HCT116 (cell line): ENCODE data around the gene TNFSF11. TPM values are rescaled to one million over a fixed set of nuclear protein-coding genes. Genes with fewer than 3 reads are reported as not detected.

ENCODE experiments used
- ATAC-seq: fragments of 200-7000 bp; cut with Tn5 transposase; 2 replicates; pipeline ENCODE4 v1.9.1; 2020; ENCODE audit warnings: mild to moderate bottlenecking, moderate library complexity
- BruUV-seq: library from RNA; stranded (reverse); fragments of 400-500 nt; replicated peaks from 2 replicates; lab custom pipeline; 2021; lab: Mats Ljungman, UMichigan
- CTCF ChIA-PET: fragments of 300-600 bp; sonication (Branson Sonifier 250); formaldehyde crosslinking; loops from one replicate; lab custom pipeline; 2021; ENCODE audit warnings: antibody characterized with exemption; lab: Charles Lee
- POLR2A ChIA-PET: fragments of 300-600, 350-600 bp; sonication (Branson Sonifier 250); formaldehyde crosslinking; loops from one replicate; lab custom pipeline; 2021; ENCODE audit warnings: antibody characterized with exemption; lab: Charles Lee
- RAD21 ChIA-PET, 2 experiments: fragments of 300-600 bp; sonication (Branson Sonifier 250); formaldehyde crosslinking; loops; one replicate each; lab custom pipeline; 2023; ENCODE audit warnings: low total read pairs in 2 of 2; ENCODE audit not compliant: uncharacterized antibody in 2 of 2, unreplicated experiment in 2 of 2, low non-redundant PET in 1 of 2; lab: Charles Lee
- DNase-seq: peaks from one replicate; pipeline ENCODE4 v3.0.0-alpha.2; 2010; ENCODE audit warnings: low read depth, low spot score
- H2AFZ ChIP-seq: fragments of 200-600 bp; shearing (Covaris generic), sonication (generic); 2 replicates; pipeline ENCODE4 v1.6.1; 2017; ENCODE audit warnings: low read depth, mixed run types, mixed read lengths, antibody characterized with exemption, low read length; ENCODE audit not compliant: poor library complexity, severe bottlenecking
- H3K27ac ChIP-seq: 2 replicates; pipeline ENCODE4 v1.5.1; 2012; ENCODE audit warnings: low read depth, low read length
- H3K27me3 ChIP-seq: fragments of 200-600 bp; sonication (generic); 2 replicates; pipeline ENCODE4 v1.6.1; 2016; ENCODE audit warnings: mixed run types, low read length, mixed read lengths; ENCODE audit not compliant: insufficient read depth
- H3K36me3 ChIP-seq, 2 experiments: fragments of 200-500 bp in 1 of 2; fragments of 200-600 bp in 1 of 2; sonication (Bioruptor generic) in 1 of 2; sonication (generic) in 1 of 2; 2 replicates each; pipeline versions ENCODE4 v1.5.1 to v1.6.1; 2014 to 2016; ENCODE audit warnings: low read length in 2 of 2, inconsistent platforms in 1 of 2, mixed read lengths in 1 of 2, mixed run types in 1 of 2; ENCODE audit not compliant: insufficient read depth in 2 of 2, control insufficient read depth in 1 of 2
- H3K4me1 ChIP-seq, 2 experiments: fragments of 200-600 bp in 1 of 2; sonication (generic) in 1 of 2; 2 replicates each; pipeline versions ENCODE4 v1.5.1 to v1.6.1; 2012 to 2017; ENCODE audit warnings: low read length in 2 of 2, inconsistent platforms in 1 of 2, mild to moderate bottlenecking in 1 of 2, mixed read lengths in 1 of 2, mixed run types in 1 of 2, moderate library complexity in 1 of 2; ENCODE audit not compliant: insufficient read depth in 2 of 2, control insufficient read depth in 1 of 2
- H3K4me2 ChIP-seq: fragments of 200-600 bp; sonication (generic); 2 replicates; pipeline ENCODE4 v1.6.1; 2017; ENCODE audit warnings: mixed run types, low read length, mixed read lengths
- H3K4me3 ChIP-seq, 2 experiments: fragments of 200-600 bp in 1 of 2; sonication (generic) in 1 of 2; replicated peaks in 1 of 2; 2 replicates each; pipeline ENCODE4 v1.5.1; 2011 to 2016; ENCODE audit warnings: low read length in 2 of 2, control low read depth in 1 of 2, low read depth in 1 of 2, mild to moderate bottlenecking in 1 of 2, mixed read lengths in 1 of 2, mixed run types in 1 of 2
- H3K79me2 ChIP-seq: fragments of 200-600 bp; sonication (generic); 2 replicates; pipeline ENCODE4 v1.6.1; 2017; ENCODE audit warnings: mild to moderate bottlenecking, mixed run types, low read length, moderate library complexity, mixed read lengths; ENCODE audit not compliant: insufficient read depth
- H3K9ac ChIP-seq: fragments of 200-600 bp; sonication (generic); 2 replicates; pipeline ENCODE4 v1.6.1; 2016; ENCODE audit warnings: low read length, mixed read lengths
- H3K9me2 ChIP-seq: fragments of 200-600 bp; sonication (generic), shearing (Covaris generic); 2 replicates; pipeline ENCODE4 v1.6.1; 2017; ENCODE audit warnings: mixed run types, mild to moderate bottlenecking, moderate library complexity; ENCODE audit not compliant: insufficient read depth
- H3K9me3 ChIP-seq, 2 experiments: fragments of 200-500 bp in 1 of 2; fragments of 200-600 bp in 1 of 2; sonication (Bioruptor generic) in 1 of 2; sonication (generic) in 1 of 2; 2 replicates each; pipeline ENCODE4 v1.6.1; 2014 to 2017; ENCODE audit warnings: low read length in 2 of 2, mixed read lengths in 2 of 2, inconsistent platforms in 1 of 2, low read depth in 1 of 2, mild to moderate bottlenecking in 1 of 2, mixed run types in 1 of 2, moderate library complexity in 1 of 2; ENCODE audit not compliant: control insufficient read depth in 1 of 2, insufficient read depth in 1 of 2
- H4K20me1 ChIP-seq: fragments of 200-600 bp; sonication (generic), shearing (Covaris generic); 2 replicates; pipeline ENCODE4 v1.6.1; 2017; ENCODE audit warnings: mixed run types, mild to moderate bottlenecking, moderate library complexity; ENCODE audit not compliant: insufficient read depth
- ATF3 ChIP-seq: IDR thresholded peaks from 2 replicates; pipeline ENCODE4 v1.6.1; 2012
- CEBPB ChIP-seq: IDR thresholded peaks from 2 replicates; pipeline ENCODE4 v1.6.1; 2012; ENCODE audit warnings: low read depth
- CTCF ChIP-seq, 3 experiments: fragments of 200-600 bp in 1 of 3; sonication (generic) in 1 of 3; IDR thresholded peaks in 2 of 3; conservative IDR thresholded peaks in 1 of 3; 2 replicates each; pipeline ENCODE4 v1.5.1; 2012 to 2017; ENCODE audit warnings: low read depth in 2 of 3, low read length in 2 of 3, antibody characterized with exemption in 1 of 3, borderline replicate concordance in 1 of 3, control low read depth in 1 of 3, mild to moderate bottlenecking in 1 of 3, mixed read lengths in 1 of 3, mixed run types in 1 of 3, moderate library complexity in 1 of 3; ENCODE audit not compliant: insufficient read depth in 1 of 3
- ELF1 ChIP-seq: IDR thresholded peaks from 2 replicates; pipeline ENCODE4 v1.6.1; 2012; ENCODE audit warnings: low read depth, borderline replicate concordance
- EZH2 ChIP-seq: fragments of 200-600 bp; sonication (generic); IDR thresholded peaks from 2 replicates; pipeline ENCODE4 v1.6.1; 2017; ENCODE audit warnings: antibody characterized with exemption, mixed run types
- MAX ChIP-seq: IDR thresholded peaks from 2 replicates; pipeline ENCODE4 v1.6.1; 2012
- POLR2AphosphoS5 ChIP-seq: IDR thresholded peaks from 2 replicates; pipeline ENCODE4 v1.6.1; 2011; ENCODE audit warnings: mild to moderate bottlenecking, low read depth, low read length, moderate library complexity
- RAD21 ChIP-seq: IDR thresholded peaks from 2 replicates; pipeline ENCODE4 v1.6.1; 2012; ENCODE audit warnings: low read depth, mild to moderate bottlenecking
- SP1 ChIP-seq: IDR thresholded peaks from 2 replicates; pipeline ENCODE4 v1.6.1; 2012; ENCODE audit warnings: low read depth
- ZFX ChIP-seq: fragments of 450-650 bp; IDR thresholded peaks from 2 replicates; pipeline ENCODE4 v1.6.1; 2017
- ZNF274 ChIP-seq: fragments of 200-500 bp; sonication (Bioruptor generic); IDR thresholded peaks from 2 replicates; pipeline ENCODE4 v1.6.1; 2014; ENCODE audit warnings: mild to moderate bottlenecking, low read depth, low read length, inconsistent platforms
- intact Hi-C: fragments of 100-400 bp; cut with micrococcal nuclease; formaldehyde crosslinking; loops from 2 replicates; pipeline ENCODE4 v1.10.0; 2022
- total RNA-seq: library from RNA; stranded (reverse); gene quantifications from one replicate; pipeline ENCODE4 v1.2.1, GENCODE V29; 2021; ENCODE audit not compliant: unreplicated experiment

Gene TNFSF11
- total RNA-seq, 1 experiment from 2014 or later = not detected

- no peak for TF ChIP-seq CEBPB
- TF ChIP-seq ZFX = no peak
- TF ChIP-seq ZNF274 = no peak
- no peak for TF ChIP-seq EZH2
- BruUV-seq = no TSS peak
- no peak overlapping the region for H2AFZ ChIP-seq
- no peaks in the 10 kb centered on the region for H3K79me2 ChIP-seq
- no peak overlapping the region for H3K4me2 ChIP-seq
- no peak overlapping the region for H3K9ac ChIP-seq
- ATAC-seq = no peak
- H3K27me3 ChIP-seq = peaks cover 17% of the 10 kb centered on the region; the same call in 1 of the 2 replicates
- DNase-seq = no peak
- no peaks in the 10 kb centered on the region for H4K20me1 ChIP-seq
- H3K36me3 ChIP-seq = no peaks in the 10 kb centered on the region
- H3K9me3 ChIP-seq = no peaks in the 10 kb centered on the region
- no peak overlapping the region for H3K4me3 ChIP-seq
- no peak overlapping the region for H3K27ac ChIP-seq
- ChIA-PET CTCF (no interaction called here), POLR2A (no interaction called here), RAD21 (no interaction called here)
- no peaks in the 10 kb centered on the region for H3K4me1 ChIP-seq
- intact Hi-C loops = no loop called here
- no peaks in the 10 kb centered on the region for H3K9me2 ChIP-seq
Observed at GRCh38 chr13:42538996-42539395, 35.0 kb upstream of the TNFSF11 start.

- no peak overlapping the region for H3K9ac ChIP-seq
- H3K79me2 ChIP-seq = no peaks in the 10 kb centered on the region
- H3K4me1 ChIP-seq = no peaks in the 10 kb centered on the region
- BruUV-seq = no TSS peak
- intact Hi-C loops = no loop called here
- RAD21 ChIA-PET = no interaction called here
- H3K4me2 ChIP-seq = no peak overlapping the region
- CTCF ChIA-PET = no interaction called here
- no peaks in the 10 kb centered on the region for H3K9me3 ChIP-seq
- H3K9me2 ChIP-seq = no peaks in the 10 kb centered on the region
- H3K36me3 ChIP-seq = no peaks in the 10 kb centered on the region
- H3K27ac ChIP-seq = no peak overlapping the region
- ATAC-seq (no peak), DNase-seq (no peak)
- TF ChIP-seq ELF1 = no peak
- TF ChIP-seq RAD21 = no peak
- TF ChIP-seq CTCF (IDR thresholded peaks at IDR 0.05 in 2 of 3, conservative IDR thresholded peaks at IDR 0.05 in 1 of 3; ENCODE audit: borderline replicate concordance in 1 of 3, insufficient read depth in 1 of 3, low read depth in 2 of 3, low read length in 2 of 3) = no peak
- no peak for TF ChIP-seq MAX
- no peak for TF ChIP-seq ZNF274
- no peak for TF ChIP-seq ZFX
- no peak for TF ChIP-seq CEBPB
- TF ChIP-seq SP1 = no peak
- TF ChIP-seq POLR2AphosphoS5 = no peak
- TF ChIP-seq ATF3 = no peak
- H3K27me3 ChIP-seq = peaks cover 18% of the 10 kb centered on the region
- H2AFZ ChIP-seq = no peak overlapping the region
- POLR2A ChIA-PET = no interaction called here
- no peak overlapping the region for H3K4me3 ChIP-seq
- H4K20me1 ChIP-seq = no peaks in the 10 kb centered on the region
Observed at GRCh38 chr13:42539670-42540069, 34.3 kb upstream of the TNFSF11 start.
